ENCODE results near the gene MGMT.

MGMT gene

DNA sequence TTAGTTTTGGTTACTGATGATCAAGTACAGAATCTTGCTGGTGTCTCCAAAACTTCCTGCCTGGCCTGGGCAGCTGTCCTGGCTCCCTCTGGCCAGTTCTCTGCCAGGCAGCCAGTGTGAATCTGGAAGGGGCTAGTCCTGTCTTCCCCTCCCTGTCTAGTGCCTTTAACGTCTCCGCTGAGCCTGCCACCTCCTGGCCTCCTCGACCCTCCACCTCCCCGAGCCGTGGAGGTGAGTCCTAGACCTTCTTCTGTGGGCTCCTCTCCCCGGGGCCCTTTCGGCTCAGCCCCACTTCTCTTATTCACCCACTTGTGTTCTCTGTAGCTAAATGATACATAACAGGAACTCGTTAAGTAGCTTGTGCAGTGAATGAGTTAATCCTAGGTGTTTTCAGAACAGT is 218.2 kb downstream of the MGMT start:
- H3K4me3 ChIP-seq (ENCODE audit: low read length), result no peak overlapping the region
- TF ChIP-seq ZNF274 (IDR thresholded peaks at IDR 0.05; ENCODE audit: low read depth, low read length), result no peak

DNA sequence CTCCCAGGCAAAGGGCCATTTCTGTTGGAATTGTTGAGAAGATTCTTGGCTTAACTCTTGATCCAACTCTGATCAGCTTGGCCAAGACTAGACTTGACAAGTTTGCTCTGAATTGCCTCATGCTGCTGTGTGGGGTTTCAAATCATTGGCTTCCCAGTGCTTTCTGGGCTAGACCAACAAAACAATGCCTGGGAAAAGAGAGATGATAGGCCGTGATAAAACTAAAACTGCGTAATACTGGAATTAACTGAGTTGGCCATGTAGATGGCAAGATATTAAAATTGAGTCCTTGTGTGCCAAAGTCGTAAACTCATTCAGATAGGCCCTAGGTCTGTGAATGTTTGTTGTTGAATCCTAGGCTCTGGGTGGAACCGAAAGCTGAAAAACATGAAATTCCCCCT is 222.6 kb downstream of the MGMT start:
- TF ChIP-seq ZNF274 (IDR thresholded peaks at IDR 0.05; ENCODE audit: low read depth, low read length), result no peak
- no peak overlapping the region for H3K4me3 ChIP-seq (ENCODE audit: low read length)

DNA sequence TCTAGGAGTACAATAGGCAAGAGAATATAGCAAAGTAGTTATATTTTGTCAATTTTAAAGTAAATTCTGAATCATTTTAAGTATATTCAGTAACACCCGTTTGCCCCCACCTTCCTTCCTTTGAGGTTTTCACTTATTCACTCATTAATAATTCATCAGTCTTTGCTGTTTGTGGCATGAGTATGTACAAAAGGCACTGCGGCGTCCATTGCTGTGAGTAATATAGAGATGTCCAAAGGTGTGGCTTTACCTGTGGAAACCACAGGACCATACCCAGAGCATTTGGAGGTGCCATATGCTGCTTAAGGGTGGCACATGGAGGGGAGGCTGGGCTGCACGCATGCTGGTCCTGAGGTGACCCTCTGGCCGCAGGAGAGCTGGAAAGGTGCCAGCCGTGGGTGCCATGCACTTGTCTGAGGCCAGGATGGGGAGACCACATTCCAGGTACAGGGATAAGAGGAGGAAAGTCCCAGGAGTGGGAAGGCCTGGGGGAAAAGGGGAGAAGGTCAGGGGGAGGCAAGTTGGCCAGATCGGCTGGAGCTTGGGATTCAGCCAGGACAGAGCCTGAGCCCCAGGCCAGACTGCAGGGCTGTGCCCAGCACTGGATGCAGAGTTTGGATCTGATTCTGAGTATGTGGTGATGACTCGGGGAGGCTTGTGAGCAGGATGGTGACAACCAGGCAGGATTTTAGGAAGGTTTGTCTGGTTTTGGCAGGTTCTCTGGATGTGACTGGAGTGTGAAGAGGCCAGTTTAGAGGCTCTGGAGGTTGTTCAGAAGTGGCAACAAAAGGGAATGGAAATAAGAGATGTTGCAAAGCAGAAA is 223.4 kb downstream of the MGMT start:
- no peak for TF ChIP-seq ZNF274 (IDR thresholded peaks at IDR 0.05; ENCODE audit: low read depth, low read length)

DNA sequence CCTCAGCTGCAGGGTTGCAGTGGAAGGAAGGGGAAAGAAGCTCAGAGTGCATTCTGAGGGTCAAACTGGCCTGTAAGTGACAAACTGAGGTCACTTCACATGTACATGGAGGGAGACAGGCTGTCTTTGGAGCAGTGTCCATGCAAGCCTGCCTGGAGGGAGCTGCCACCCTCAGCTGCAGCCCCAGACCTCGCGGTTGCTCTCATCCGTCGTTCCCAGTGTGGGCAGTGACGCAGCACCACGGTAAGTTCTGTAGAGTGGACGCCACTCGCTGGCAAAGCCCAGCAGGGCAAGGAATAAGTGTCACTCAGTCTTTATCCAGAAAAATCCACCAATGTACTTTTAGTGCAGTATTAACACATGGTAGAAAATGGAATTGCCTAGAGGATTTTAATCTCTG is 225.7 kb downstream of the MGMT start:
- no peak for TF ChIP-seq ZNF274 (IDR thresholded peaks at IDR 0.05; ENCODE audit: low read depth, low read length)
- H3K4me3 ChIP-seq (ENCODE audit: low read length), result no peak overlapping the region

More for the DNA sequence above, 223.4 kb downstream of the MGMT start:
- H3K4me3 ChIP-seq (ENCODE audit: low read length), result no peak overlapping the region

DNA sequence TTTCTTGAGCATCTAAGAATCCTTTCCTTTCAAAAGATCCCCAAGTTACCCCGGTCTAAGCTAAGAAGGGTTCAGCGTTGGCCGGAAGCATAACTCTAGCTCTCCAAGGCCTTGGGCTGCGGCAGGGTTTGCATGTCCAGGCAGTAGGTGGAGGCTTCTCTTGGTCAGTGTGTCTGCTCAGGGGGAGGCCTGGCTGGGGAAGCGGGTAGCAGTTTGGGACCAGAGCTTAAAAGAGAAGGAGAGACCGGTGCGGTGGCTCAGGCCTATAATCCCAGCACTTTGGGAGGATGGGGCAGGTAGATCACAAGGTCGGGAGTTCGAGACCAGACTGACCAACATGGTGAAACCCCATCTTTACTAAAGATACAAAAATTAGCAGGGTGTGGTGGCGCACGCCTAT is 226.3 kb downstream of the MGMT start:
- H3K4me3 ChIP-seq (ENCODE audit: low read length), result no peak overlapping the region
- TF ChIP-seq ZNF274 (IDR thresholded peaks at IDR 0.05; ENCODE audit: low read depth, low read length), result no peak

DNA sequence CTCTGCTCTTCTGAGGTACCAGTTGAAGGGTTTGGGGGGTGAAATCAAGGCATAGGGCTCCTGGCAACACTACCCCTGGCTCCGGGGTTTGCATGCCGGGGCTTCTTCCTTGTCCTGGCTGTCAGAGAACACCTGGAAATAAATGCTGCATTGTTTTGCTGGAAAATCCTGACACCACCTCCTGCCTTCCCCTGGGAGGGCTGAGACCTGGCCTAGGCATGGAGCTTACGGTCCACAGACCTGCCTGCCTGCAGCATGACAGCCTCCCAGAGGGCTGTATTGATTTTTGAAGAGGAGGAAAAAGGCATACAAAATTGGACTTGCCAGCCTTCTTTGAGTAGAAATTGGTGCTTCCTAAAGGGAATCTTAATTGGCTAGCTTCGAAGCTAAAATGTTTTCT is 227.1 kb downstream of the MGMT start:
- no peak overlapping the region for H3K4me3 ChIP-seq (ENCODE audit: low read length)
- no peak for TF ChIP-seq ZNF274 (IDR thresholded peaks at IDR 0.05; ENCODE audit: low read depth, low read length)

DNA sequence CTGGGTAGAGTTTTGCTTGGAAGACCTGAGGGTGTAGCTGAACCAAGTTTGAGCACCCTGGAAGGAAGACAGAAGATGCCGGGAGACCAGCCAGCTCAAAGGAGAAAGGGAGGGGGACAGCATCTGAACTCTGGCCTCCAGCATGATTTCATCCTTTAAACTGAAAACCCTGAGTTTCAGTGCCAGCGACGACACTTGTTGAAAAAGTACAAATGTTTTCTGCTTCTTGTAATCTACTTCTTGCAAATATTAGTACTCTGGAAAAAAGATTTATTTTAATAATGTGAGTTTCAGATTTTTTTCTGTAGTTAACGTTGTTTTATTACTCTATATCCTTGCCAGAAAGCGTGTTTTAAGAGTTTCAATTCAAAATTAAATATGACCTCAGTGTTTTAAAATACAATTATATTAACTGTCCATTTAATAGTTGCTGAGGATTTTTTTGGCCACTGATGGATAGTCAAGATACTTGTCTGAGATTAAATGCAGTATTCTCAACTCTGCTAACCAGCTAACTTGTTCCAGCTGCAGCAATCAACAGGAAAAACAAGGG is 227.7 kb downstream of the MGMT start:
- no peak for TF ChIP-seq ZNF274 (IDR thresholded peaks at IDR 0.05; ENCODE audit: low read depth, low read length)
- H3K4me3 ChIP-seq (ENCODE audit: low read length), result no peak overlapping the region

DNA sequence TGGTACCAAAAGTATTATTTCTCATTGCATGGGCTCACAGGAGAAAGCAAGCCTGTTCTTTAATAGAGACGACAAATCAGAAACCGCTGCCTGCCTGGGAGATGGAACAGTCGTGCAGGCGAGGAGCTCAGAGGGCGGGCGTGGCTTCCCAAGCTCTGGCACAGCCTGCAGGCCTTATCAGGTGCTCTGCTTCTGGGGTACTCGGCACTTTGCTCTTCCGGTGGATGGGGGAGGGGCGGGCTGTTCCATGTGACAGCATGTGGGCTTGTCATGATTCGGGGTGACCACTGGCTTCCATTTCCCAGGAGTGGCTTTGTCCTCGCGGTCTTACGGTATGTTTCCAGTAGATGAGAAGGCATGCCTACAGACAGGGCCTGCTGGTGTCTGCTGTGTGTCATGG is 228.6 kb downstream of the MGMT start:
- H3K4me3 ChIP-seq (ENCODE audit: low read length), result no peak overlapping the region
- TF ChIP-seq ZNF274 (IDR thresholded peaks at IDR 0.05; ENCODE audit: low read depth, low read length), result no peak

DNA sequence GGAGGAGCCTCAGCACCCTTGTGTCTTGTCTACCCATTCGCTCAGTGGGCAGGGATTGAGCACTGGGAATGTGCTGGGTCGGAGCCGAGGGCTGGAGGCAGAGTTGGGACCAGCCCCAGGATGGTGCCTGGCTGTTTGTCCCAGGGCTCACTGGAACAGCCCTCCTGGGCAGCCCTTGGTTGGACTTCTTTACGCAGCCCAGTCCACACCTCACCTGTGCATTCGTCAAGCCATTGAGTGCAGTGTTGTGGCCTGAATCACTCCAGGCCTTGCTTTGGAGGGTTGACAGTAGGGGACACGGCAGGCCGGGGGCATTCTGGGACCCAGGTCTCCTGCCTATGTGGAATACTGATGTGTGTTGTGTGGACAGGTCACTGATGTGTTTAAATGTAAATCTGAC is 229.6 kb downstream of the MGMT start:
- H3K4me3 ChIP-seq (ENCODE audit: low read length), result no peak overlapping the region

DNA sequence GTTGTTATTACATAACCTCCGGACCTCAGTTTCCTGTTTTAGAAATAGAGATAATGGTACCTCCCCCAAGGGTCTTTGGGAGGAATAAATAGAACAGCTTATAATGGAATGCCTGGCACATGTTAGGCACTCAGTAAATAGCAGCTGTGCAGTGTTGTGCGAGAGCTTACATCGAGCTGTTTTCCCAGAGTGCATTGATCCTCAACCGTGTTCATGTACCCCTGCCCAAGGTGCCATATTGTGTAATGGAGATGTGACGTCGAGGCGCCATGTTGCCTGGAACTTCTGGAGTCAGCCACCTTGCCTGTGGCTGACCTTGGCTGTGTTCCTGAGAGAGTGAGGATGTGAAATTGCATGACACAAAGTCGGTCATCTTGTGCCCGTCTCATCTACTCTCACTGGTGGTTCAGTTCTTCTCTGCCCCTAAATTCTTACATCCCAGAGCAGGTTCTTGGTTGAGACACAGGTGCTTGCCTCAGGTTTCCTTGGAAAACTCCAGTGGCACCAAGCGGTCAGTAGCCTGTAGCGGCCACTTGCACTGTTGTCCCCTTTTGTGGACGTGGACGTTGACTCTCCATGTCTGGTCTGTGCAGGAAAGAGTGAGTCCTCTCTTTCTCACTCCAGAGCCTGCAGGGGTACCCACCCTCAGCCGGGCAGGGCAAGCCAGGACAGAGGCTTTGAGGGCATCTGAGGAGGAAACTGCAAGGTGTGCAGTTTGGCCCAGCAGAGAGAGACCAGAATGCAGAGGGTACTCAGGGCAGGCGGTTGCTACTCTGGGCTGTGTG is 230.6 kb downstream of the MGMT start:
- H3K4me3 ChIP-seq (ENCODE audit: low read length), result no peak overlapping the region
- TF ChIP-seq ZNF274 (IDR thresholded peaks at IDR 0.05; ENCODE audit: low read depth, low read length), result no peak

More for the DNA sequence above, 229.6 kb downstream of the MGMT start:
- no peak for TF ChIP-seq ZNF274 (IDR thresholded peaks at IDR 0.05; ENCODE audit: low read depth, low read length)

DNA sequence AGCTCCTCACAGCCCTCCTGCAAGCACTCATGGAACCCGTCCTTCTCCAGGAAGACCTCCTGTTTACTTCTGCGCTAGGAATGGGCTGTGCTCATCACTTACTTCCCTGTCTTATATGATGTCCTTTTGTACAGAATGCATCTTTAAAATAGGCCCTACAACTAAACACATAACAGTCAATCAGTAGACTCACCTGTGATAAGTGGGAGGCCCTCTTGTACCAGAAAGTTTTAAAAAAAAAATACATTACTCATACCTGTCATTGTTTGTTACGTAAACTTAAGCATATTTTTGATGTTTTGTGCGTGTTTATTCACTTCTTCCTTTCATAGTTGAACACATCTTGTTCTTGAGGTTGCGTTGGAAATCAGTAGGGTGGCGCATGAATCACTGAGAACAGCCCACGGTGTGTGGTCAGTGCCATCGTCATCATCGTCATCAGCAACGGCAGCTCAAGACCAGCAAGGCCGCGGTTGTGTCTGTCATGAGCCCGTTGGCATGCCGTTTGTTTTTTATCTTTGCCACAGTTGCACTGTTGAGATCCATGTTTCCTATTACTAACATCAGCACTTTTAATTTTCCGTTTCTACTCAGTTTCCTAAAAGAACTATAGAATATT is 232.8 kb downstream of the MGMT start:
- TF ChIP-seq ZNF274 (IDR thresholded peaks at IDR 0.05; ENCODE audit: low read depth, low read length), result no peak
- H3K4me3 ChIP-seq (ENCODE audit: low read length), result no peak overlapping the region

DNA sequence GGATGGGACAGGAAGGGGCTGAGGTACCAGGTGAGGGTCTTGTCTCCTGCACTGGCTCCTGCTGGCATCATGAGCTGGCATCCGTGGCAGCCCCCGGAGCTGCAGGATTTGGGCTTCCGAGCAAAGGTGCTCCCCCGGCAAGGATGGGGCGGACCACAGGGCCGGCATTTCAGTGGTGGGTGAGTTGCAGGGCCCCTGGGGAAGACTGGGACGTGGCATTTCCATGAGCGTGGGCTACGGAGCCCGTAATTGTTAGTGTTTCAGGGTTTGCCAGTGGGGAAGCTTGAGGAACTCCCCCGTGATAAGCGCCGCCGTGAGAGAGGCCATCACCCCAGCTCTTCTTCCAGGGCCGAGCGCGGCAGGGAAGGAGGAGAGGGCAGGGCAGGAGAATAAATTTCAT is 235.6 kb downstream of the MGMT start:
- TF ChIP-seq ZNF274 (IDR thresholded peaks at IDR 0.05; ENCODE audit: low read depth, low read length), result no peak
- H3K4me3 ChIP-seq (ENCODE audit: low read length), result no peak overlapping the region

DNA sequence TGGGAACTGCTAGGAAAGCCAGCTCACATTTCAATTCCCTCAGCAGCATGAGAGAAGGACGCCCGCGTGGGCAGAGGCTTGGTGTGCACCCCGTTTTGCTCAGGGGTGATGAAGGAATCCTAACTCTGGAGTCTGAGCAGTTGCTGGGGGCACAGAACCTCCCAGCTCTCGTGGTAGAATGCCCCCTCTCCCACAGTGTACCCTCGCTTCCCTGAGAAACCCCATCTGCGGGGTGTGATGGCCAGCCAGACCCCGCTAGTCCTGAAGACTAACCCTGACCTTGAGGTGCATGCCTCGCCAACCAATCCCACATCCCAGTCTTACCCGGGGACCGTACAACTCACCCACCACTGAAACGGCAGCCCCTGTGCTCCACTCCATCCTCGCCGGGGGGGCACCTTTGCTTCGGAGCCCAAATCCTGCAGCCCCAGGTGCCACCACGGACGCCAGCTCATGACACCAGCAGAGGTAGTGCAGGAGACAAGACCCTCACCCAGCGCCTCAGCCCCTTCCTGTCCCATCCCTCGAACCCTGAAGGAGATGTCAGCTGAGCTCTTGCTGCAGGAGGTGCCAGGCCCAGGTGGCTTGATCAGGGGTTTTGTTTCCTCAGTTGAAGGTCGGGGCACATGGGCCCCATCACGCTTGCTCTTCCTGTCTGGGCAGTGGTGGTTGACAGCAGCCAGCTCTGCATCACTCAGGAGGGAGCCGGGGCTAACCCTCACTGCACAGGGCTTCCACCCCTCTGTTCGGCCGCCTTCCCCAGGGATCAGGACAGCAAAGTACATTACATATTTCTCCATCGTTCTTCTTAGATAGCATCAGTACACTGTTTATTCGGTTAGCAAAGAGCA is 236.5 kb downstream of the MGMT start:
- no peak for TF ChIP-seq ZNF274 (IDR thresholded peaks at IDR 0.05; ENCODE audit: low read depth, low read length)

DNA sequence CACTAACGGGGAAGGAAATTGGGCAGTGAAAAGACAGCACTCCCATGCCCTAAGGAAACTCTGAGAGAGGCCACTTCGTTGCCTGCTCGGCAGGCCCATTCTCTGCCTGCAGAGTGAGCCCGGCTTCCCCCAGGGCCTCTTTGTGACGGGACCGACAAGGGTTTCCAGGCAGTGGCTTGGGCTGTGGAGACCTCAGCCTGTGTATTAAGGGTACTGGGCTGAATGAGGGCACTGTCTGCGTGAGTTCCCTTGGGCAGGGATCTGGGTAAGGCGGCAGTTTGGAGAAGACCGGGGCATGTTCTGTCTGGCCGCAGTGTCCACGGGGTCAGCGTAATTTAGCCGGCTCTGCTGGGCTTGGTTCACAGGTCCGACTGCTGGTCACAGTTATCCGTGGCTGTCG is 237.2 kb downstream of the MGMT start:
- no peak overlapping the region for H3K4me3 ChIP-seq (ENCODE audit: low read length)
- TF ChIP-seq ZNF274 (IDR thresholded peaks at IDR 0.05; ENCODE audit: low read depth, low read length), result no peak

More for the DNA sequence above, 236.5 kb downstream of the MGMT start:
- no peak overlapping the region for H3K4me3 ChIP-seq (ENCODE audit: low read length)
